HG03097 (cell line): ENCODE measurements around the gene TTLL13.

Source experiments
- ATAC-seq: cut with Tn5 transposase; IDR thresholded peaks from one replicate; pipeline ENCODE4 v1.9.1; 2021; ENCODE audit not compliant: unreplicated experiment, low FRiP score

The TTLL13 gene

DNA sequence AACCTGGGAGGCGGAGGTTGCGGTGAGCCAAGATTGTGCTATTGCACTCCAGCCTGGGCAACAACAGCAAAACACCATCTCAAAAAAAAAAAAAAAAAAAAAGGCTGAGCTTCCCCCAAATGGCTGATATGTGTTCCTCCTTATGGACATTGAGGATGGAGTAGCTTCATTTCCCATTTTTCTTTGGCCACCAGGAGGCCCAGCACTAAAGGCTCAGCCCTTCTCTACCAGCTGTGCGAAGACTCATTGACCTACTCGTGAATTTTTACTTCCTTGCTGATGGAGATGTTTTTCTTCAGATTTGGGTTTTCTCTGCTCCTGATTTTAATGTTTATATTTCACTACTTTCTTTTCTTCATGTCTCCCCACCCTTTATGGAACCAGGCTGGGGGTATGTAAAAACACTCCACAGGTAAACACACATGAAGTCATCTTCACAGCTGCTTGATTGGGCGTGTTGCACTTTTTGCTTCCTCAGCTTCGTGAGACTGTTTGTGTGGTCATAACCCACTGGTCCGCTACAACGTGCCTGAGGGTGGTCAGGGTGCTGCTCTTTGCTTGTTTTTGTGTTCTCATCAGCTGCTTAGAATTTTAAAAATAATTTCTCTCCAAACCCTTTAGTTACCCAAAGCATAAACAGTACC is 34.7 kb upstream of the TTLL13 start:
- ATAC-seq = no peak

DNA sequence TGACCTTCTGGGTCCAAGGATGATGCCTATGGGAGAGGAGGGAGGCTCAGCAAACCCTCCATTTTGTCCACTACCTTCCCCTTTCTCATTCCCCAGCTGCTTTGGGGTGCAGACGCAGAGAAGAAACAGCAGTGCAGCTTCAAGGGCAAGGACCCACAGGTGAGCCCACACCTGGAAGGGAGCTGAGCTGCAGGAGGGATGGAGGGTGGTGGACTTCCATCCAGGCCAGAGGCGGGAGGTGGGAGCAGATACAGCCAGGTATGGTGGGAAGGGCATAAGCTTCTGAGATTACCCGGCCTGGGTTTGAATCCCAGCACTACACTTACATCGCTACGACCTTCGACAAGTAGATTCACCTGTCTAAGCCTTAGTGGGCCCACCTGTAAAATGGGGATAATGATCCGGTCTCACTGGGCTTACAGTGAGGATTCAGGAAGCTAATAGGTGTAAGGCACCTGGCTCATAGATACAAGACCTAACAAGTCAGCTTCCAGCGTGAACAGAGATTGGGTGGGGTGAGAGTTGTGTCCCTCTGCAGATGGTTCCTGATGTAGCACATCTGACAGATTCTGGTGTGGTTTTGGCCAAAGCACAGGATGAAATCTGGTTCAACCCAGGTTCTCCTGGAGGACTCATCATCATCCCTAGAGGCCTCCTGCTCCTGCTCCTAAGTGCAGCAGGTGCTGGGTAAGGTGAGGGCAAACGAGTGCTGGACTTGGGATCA is 31.5 kb upstream of the TTLL13 start:
- ATAC-seq = no peak

DNA sequence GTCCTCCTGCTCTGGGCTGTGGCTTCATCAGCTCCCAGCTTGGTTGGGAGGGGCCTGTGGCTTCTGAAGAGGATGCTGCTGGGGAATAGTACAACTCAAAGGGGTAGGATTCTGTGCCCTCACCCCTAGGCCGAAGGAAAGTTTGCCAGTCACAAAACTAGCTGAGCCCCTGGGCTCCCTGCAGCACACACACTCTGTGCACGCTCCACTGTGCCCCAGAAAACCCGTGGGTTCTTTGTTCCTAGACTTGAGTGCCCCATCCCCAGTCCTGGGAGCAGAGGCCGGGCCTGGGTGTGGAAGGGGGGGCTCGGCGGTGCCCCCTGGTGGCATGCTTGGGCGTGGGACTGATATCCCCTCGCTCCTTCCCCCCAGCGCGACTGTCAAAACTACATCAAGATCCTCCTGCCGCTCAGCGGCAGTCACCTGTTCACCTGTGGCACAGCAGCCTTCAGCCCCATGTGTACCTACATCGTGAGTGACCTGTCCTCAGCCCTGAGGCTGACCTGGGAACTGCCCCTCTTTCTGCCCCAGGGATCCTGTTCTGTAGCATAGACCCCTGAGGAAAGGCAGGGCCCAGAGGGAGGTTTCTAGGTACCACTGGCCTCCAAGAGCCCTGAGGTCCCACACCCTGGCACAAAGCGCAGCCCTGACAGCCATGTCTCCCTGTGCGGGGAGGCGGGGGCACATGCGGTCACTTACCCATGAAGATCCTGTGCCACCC is 29.8 kb upstream of the TTLL13 start:
- no peak for ATAC-seq

- ATAC-seq = no peak
Measured at GRCh38 chr15:90221246-90221900, 28.0 kb upstream of the TTLL13 start.

DNA sequence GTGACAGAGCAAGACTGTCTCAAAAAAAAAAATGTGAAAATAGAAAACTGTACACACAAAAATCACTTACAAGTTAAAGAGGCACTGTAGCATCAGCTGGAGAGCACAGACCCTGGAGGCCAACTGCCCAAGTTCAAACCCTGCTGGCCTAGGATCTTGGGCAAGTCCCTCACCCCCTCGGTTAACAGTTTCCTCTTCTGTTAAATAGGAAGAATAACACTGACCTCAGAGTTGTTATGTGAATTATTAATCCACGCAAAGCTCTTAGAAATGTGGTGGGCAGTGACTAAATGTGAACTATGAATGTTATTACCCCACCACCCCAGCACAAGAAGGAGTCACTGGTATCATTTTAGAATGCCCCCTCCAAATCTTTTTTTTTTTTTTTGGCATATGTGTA is 26.8 kb upstream of the TTLL13 start:
- no peak for ATAC-seq

DNA sequence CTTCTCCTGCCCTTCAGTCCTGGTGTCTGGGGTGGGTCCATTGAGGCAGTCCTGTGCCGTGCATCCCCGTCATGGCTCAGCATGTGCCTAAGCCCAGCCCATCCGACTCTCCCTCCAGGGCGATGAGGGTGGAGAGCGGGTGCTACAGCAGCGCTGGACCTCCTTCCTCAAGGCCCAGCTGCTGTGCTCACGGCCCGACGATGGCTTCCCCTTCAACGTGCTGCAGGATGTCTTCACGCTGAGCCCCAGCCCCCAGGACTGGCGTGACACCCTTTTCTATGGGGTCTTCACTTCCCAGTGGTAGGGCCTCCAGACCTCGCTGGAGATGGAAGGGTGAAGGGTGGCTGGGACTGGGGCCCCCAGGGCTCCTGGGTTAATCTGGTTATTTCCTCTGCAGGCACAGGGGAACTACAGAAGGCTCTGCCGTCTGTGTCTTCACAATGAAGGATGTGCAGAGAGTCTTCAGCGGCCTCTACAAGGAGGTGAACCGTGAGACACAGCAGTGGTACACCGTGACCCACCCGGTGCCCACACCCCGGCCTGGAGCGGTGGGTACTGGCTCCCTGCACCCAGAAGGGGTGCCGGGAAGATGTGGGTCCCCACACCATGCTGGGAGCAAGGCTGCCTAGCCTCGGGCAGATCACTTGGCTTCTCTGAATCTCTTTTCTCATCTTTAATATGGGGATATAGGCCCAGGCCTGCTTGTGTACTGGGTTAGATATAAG is 25.8 kb upstream of the TTLL13 start:
- no peak for ATAC-seq

DNA sequence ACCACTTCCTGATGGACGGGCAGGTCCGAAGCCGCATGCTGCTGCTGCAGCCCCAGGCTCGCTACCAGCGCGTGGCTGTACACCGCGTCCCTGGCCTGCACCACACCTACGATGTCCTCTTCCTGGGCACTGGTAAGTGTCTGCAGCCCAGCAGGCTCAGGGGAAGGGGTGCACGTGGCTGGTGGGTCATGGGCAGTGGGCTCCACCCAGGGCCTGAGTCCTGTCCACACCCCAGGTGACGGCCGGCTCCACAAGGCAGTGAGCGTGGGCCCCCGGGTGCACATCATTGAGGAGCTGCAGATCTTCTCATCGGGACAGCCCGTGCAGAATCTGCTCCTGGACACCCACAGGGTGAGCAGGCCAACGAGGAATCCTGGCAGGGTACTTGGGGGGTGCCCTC is 24.3 kb upstream of the TTLL13 start:
- no peak for ATAC-seq

- no peak for ATAC-seq
Measured at GRCh38 chr15:90225504-90226234, 23.7 kb upstream of the TTLL13 start.

- ATAC-seq = no peak
Measured at GRCh38 chr15:90227336-90227735, 22.0 kb upstream of the TTLL13 start.

- no peak for ATAC-seq
Measured at GRCh38 chr15:90227816-90228772, 21.3 kb upstream of the TTLL13 start.

DNA sequence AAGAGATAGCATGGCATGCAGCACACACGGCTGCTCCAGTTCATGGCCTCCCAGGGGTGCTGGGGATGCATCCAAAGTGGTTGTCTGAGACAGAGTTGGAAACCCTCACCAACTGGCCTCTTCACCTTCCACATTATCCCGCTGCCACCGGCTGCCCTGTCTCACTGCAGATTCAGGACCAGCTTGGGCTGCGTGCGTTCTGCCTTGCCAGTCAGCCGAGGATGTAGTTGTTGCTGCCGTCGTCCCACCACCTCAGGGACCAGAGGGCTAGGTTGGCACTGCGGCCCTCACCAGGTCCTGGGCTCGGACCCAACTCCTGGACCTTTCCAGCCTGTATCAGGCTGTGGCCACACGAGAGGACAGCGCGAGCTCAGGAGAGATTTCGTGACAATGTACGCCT is 20.4 kb upstream of the TTLL13 start:
- ATAC-seq = no peak

DNA sequence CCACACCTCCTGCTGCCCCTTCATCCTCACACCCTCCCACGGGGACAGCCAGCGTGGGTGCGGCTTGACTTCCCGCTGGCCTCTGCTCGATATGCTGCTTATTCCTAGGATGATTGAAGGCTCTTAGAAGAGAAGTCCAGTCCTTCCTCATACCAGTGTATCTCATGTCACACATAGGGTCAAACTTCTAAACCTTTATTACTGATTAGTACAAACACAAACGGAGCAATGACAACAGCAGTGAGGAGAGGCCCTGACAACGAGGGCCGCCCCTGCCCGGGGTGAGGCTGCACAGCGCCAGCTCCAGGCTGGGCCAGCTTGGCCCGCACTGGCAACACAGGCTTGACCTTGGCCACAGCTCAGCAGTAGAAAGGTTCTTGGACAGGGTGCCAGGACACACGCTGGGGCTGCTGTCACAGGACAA is 19.3 kb upstream of the TTLL13 start:
- no peak for ATAC-seq

GRCh38 chr15:90230610-90231009 is 18.7 kb upstream of the TTLL13 start:
- ATAC-seq = no peak

- no peak for ATAC-seq
Measured at GRCh38 chr15:90231028-90232017, 18.0 kb upstream of the TTLL13 start.

- no peak for ATAC-seq
Measured at GRCh38 chr15:90232196-90232595, 17.2 kb upstream of the TTLL13 start.

DNA sequence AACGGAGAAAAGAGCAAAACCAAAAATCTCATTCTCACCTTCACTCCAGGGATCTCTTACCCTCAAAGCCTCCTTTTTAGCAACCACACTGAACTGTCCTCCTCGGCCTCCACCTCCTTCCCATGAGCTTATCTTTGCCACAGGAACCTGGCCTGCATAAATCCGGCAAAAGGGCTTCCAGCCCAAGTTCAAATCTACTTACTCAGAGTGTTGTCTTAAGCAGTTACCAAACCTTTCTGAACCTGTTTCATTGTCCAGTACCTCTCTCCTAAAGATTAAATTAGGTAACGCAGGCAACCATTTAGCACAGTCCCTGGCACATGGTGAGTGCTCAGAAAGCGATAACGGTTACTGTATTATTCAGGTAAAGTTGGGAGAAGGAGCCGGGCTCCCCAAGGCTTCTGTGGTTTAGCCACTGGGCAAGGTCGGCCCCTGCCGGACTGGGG is 16.4 kb upstream of the TTLL13 start:
- ATAC-seq = no peak

- ATAC-seq = peak; percentile 74
Measured at GRCh38 chr15:90233387-90234095, 15.8 kb upstream of the TTLL13 start, which contains the start of gene CIB1. TSS of gene CIB1 (minus strand) at chr15:90233941. CDS start at chr15:90233885, 56 bp downstream.
